Mucosa of gallbladder (tissue), 1 donor: ENCODE measurements around the gene SLC6A16. TPM values are rescaled to one million over a fixed set of nuclear protein-coding genes. Genes with fewer than 3 reads are reported as not detected.
A peak's percentile ranks its signal among the peaks of the same experiment; 100 is the strongest.
"Not testable (repeated sequence)": the region's sequence is repeated elsewhere in the genome, so short reads cannot be mapped to it uniquely, and the experiment has no call there.

Source experiments
- DNase-seq: peaks from one replicate; pipeline ENCODE4 v3.0.0-alpha.2; 2020; ENCODE audit warnings: low spot score
- total RNA-seq: library from RNA; stranded (reverse); gene quantifications from one replicate; pipeline ENCODE4 v1.2.1, GENCODE V29; 2021
- donor health status: DM: no; HTN: no; CAD: no.

Gene SLC6A16
- total RNA-seq, result 0.86 TPM

DNA sequence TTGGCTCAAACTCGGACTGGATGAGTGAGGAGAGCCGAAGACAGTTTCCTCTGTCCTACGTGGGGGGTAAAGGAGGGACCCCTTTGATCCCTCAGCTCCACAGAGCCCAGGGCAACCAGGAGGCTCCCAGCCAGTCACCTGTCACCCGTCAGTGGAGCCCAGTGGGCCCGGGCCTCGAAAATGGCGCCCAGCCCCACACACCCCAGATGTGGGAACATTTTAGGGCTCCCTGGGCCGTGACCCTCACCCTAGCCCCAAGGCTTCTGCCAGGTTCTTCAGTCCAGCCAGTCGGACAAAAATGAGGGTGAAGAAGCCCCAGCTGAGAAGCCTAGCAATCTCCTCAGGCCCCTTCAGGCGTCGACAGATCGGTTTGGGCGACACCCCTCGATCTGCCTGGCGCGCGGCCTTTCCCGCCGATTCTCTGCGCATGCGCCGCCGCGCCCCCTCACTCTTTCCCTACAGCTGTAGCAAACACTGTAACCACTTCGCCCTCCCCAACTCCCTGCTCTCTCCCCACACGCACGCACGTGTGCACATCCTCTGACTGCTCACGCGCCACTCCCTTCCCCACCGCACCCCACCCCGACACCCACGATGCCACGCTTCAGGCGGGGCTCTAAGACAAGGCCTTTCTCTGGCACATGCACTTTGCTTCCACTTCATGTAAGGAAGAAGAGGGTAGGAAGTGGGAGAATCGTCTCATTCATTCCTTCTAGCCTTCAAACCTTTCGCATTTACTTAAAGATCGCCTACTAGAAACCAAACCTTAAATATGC lies at the start of gene SLC6A16:
SLC6A16 (minus strand) TSS at position 391 of the 776 bp plus-strand sequence. CDS start 13,844 bp downstream, outside the sequence.
- no peak for DNase-seq

DNA sequence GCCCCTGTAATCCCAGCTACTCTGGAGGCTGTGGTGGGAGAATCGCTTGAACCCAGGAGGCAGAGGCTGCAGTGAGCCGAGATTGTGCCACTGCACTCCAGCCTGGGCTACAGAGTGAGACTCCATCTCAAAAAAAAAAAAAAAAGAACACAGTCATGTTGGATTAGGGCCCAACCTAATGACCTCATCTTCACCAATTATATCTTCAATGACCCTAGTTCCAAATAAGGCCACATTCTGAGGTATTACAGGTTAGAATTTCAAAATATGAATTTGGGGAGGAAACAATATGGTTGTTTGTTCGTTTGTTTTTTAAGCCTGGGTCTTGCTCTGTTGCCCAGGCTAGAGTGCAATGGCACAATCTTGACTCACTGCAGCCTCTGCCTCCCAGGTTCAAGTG lies 48.2 kb upstream of the SLC6A16 start:
- DNase-seq, result not testable (repeated sequence)

DNA sequence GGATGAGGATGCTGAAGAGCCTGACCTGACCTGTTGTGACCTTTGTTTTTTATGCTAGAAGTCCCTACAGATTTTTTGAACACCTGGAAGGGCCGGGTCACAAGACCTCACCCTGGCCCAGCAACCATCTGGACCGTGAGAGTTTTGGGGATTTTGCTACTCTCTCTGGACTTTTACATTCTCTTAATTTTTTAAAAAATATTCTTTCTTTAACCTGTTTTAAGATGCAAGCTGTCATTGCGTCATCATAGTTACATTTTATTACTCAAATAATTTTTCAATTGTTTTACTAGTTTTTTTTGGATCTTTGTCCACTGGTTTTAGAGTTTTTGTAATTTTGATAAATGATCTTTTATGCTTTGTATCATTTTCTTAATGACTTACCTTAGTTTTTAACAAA lies 46.2 kb upstream of the SLC6A16 start:
- DNase-seq, result no peak

DNA sequence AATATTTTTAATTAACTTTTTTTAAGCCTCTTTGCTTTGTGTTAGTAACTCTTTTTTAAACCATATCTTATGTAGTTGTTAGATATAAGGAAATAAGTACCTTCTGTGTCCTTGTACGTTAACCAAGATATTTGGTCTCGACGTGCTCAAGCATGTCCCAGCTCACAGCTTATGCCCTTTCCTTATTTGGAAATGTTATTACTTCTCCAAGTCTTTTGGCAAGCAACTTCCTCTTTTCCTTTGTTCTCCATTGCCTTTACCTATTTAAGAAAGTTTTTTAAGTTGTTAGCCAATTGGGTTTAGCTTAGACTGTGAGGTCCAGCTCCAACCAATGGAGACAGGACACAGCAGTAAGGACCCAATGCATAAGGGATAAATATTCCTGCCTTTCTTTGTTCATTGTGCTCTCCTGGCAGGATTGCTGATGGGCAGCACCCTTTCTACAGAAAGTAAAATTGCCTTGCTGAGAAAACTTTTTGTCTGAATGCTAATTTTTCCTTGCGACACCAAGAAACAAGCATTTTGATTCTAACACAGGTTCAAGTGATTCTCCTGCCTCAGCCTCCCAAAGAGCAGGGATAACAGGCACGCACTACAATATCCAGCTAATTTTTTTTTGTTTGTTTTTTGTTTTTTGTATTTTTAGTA lies 43.8 kb upstream of the SLC6A16 start:
- DNase-seq, result no peak

DNA sequence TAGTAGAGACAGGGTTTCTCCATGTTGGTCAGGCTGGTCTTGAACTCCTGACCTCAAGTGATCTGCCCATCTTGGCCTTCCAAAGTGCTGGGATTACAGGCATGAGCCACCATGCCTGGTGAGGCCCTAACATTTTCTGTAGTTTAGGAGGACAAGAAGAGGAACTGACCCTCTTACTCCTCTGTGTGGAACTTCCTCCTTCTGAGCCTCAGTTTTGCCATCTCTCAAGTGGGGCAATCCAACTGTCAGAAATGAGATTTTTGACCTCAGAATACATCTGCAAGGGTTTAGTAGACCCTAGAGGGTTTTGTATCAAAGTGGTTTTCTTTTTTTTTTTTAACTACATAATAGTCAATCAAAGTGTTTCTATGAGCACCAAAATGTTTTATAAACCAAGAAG lies 41.1 kb upstream of the SLC6A16 start:
- no peak for DNase-seq

DNA sequence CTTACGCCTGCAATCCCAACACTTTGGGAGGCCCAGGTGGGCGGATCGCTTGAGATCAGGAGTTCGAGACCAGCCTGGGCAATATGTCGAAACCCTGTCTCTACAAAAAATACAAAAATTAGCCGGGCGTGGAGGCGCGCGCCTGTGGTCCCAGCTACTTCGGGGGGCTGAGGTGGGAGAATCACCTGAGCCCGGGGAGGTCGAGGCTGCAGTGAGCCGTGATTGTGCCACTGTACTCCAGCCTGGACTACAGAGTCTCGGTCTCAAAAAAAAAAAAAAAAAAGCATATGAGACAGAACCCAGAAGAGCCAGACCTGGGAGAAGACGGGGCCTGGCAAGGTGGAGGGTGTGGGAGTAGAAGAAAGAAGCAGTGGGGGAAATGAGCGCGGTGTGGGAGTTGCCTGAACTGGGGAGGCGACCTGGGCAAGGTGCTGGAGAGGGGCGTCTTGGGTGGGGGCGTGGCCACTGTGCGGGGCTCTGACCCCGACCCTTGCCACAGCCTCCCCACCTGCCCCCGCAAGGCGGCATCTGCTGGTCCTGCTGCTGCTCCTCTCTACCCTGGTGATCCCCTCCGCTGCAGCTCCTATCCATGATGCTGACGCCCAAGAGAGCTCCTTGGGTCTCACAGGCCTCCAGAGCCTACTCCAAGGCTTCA lies 39.2 kb upstream of the SLC6A16 start:
- DNase-seq, result no peak

DNA sequence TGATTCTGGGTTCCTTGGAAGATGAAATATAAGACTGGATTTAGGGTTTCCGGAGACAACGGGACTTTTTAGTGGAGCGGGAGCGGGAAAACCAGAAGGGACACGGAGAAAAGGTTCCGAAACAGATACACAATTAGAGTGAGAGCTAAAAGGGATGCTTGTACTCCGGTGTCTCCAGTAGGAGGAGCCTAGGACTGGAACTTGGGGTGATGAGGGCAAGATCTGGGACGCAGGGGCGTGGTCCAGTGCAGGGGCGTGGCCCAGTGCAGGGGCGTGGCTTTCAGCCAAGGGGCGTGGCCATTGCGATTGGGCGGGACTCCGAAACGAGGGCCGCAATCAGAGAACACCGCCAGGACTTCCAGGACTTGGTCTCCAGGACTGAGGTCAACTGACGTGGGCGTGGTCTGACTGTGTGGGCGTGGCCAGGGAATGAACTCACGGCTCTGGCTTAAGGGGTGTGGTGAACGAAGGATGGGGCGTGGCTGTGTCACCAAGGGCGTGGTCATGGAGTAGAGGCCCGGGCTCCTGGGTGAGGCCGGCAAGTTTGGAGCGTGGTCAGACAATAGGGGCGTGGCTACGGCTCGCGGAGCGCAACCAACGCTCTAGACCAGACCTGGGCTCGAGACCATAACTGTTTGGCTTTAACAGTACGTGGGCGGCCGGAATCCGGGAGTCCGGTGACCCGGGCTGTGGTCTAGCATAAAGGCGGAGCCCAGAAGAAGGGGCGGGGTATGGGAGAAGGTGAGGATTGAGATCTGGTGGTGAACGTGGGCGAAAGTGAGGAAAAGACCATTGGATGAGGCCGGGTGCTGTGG lies 38.5 kb upstream of the SLC6A16 start, which contains the start of gene DKKL1:
DKKL1 (plus strand) TSS at position 610 of the 815 bp plus-strand sequence; CDS start at position 732, 122 bp downstream.
- DNase-seq, result peak; percentile 97

DNA sequence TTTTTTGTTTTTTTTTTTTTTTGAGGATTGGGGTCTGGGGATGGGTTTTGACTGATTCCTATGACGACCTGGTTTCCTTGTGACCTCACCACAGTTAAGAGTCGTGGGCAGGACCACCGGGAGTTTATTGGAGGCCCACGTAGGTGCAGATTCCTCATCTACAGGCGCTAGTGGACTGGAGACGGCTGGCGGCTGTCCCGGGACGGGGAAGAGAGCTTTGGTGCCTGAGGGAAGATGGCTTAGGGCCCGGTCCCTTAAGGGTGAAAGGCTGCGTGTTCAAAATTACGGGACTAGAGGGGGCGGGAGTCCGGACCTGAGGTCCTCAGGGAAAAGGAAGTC lies 37.9 kb upstream of the SLC6A16 start:
- no peak for DNase-seq

DNA sequence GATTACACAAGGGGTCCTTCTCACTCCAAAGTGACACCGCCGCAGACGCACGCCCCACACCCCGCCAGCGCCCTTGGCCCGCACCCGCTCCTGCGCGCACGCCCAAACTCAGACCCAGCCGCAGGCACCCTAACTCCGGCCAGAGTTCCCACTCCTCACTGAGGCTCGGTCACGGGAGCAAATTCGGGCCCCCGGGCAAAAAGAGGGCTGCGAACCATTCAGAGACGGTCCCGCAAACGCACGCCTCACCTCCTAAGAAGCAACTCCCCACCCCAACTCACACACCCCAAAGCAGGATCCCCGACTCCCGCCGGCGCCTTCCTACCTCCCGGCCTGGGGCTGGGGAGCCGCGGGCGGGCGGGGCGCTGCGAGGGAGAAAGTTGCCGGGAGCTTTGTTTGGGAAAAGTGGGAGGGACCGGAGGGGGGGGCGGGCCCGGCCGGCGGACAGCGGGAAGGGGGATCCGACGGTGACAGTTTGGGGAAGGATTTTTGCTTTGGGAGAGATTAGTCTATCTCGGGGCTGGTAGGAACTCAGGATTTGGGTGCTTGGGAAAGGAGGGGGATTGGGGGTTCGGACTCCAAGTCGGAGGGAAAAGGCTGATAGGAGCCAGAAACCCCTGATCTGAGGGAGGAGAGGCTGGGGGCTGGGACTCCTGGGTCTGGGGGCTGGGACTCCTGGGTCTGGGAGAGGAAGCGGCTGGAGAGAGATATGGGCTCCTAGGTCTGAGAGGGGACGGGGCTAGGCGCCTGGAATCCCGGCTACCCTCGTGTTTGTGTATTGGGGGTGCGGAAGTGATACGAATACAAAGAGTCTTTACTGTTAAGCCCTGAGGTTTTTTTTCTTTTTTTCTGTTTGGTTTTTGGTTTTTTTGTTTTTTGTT lies 37.3 kb upstream of the SLC6A16 start, which contains the start of gene TEAD2:
TEAD2 (minus strand) TSS at position 369 of the 881 bp plus-strand sequence. CDS start 2,341 bp downstream, outside the sequence.
- DNase-seq, result peak; percentile 54

DNA sequence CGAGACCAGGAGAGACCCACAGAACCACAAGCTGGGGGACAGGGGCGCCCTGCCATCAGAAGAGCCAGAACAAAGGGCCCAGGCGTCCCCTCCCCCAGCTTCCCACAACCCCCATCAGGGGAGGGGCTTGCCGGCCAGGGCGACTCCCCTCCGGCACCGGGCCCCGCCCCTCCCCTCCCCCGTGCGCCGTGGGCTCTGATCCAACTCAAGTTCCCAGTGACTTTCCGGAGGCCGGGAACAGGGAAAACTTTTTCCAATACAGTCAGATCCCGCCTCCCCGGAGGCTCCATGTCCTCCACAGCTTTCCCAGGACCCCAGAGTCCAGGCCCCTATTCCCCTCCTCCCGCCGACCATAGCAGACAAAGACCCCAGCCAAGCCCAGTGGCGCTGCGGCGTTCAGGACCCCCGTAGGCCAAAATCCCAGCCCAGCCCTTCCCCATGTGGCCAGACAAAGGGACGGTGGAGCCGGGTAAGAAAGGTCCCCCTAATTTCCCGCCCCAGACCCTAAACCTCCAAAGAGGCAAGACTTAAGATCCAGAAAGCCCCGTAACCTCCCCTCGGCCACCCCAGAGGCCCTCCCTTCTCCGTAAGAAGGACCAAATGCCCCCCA lies 36.6 kb upstream of the SLC6A16 start:
- DNase-seq, result peak; percentile 69

DNA sequence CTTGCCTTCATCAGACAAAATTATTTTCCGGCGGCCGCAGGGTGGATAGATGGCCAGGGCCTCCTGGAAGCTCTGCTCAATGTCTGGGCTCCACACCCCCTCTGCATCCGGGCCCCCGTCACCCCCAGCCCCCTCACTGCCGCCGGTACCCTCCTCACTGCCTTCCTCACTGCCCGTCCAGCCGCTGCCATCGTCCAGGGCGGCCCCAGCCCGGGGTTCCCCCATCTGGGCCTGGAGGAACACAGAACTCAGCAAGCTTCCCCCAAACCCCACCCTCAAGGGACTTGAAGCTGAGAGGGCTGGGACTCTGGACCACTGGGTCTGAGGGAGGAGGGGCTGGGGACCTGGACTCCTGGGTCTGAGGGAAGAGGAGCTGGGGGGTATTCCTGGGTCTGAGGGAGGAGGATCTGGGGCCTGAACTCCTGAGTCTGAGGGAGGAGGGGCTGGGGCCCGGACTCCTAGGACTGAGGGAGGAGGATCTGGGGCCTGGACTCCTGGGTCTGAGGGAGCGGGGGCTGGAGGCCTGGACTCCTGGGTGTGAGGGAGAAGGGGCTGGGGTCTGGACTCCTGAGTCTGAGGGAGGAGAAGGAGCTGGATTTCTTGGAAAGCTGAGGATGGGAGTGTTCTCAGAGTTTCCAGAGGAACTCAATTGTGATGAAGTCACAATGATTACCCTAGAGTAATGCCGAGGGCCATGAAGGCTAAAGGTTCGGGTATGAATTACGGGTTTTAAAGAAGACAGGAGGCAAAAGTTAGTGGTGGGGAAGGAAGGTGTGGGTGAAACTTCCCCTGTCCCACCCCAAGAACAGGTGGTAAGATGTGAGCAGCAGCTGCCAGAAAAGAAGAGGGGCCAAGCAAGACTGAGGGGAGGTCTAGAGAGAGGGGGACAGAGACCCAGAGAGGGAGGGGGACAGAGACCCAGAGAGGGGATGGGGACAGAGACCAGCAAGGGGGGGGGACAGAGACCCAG lies 35.1 kb upstream of the SLC6A16 start:
- no peak for DNase-seq

DNA sequence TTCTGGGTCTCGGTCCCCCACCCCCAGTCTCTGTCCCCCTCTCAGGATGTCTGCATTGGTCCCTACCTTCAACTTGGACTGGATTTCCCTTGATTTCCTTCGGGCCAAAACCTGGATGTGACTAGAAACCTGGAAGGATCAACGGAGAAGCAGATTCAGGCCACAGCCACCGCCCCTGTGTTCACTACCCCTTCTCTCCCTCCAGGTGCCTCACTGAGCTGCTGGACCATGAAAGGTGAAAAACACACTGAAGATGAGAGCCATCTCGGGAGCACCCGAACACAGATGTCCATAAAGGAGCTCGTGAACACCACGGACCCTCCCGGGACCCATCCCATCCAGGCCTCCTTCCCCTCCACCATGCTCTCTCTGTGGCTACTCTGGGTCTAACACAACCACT lies 32.2 kb upstream of the SLC6A16 start:
- DNase-seq, result no peak

DNA sequence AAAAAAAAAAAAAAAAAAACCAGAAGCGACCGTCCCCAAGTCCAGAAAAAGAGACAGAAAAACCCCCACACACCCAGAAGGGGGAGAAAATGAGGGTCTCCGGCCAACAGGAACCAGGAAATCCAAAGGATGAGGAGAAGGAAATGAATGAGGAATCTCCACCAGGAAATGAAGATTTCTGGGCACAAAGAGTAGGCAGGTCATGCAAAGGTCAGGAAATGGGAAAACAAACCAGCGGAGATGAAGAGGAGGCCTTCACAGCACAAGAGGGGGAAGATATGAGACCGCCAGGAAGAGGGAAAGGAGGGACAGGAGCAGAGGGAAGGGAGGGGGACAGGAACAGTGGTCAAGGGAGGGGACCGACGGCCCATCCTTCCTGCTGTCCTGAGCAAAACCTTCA lies 31.4 kb upstream of the SLC6A16 start:
- no peak for DNase-seq

DNA sequence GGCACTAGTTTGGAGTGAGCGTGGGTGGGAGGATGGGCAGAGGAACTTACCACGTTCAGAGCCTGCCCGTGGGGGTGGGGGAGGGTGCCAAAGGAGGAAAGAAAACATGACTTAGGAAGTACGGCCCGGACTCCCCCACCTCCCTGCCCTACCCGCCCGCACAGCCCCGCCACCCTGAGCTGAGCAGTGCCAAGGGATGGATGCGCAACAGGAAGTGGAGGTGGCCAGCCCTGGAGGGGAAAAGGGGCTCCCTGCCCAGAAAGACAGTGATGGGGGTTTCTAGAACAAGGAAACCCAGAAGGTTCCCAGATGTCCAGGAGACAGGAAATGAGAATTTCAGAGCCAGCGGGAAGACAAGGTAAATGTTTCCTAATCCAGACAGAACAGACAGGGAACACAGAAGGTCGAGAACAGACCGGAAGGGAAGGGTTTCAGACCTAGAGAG lies 30.9 kb upstream of the SLC6A16 start:
- no peak for DNase-seq

DNA sequence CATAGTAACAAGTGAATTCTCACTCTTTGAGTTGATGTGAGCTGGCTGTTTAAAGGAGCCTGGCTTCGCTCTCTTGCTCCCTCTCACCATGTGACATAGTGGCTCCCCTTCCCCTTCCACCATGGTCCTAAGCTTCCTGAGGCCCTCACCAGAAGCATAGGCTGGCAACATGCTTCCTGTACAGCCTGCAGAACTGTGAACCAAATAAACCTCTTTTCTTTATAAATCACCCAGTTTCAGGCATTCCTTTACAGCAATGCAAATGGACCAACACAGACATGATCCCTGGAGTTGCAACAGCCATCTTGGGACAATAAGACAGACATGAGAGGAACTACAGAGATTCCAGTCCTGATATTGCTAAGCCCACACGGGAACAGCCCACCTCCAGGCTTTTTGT lies 24.6 kb upstream of the SLC6A16 start:
- DNase-seq, result no peak

DNA sequence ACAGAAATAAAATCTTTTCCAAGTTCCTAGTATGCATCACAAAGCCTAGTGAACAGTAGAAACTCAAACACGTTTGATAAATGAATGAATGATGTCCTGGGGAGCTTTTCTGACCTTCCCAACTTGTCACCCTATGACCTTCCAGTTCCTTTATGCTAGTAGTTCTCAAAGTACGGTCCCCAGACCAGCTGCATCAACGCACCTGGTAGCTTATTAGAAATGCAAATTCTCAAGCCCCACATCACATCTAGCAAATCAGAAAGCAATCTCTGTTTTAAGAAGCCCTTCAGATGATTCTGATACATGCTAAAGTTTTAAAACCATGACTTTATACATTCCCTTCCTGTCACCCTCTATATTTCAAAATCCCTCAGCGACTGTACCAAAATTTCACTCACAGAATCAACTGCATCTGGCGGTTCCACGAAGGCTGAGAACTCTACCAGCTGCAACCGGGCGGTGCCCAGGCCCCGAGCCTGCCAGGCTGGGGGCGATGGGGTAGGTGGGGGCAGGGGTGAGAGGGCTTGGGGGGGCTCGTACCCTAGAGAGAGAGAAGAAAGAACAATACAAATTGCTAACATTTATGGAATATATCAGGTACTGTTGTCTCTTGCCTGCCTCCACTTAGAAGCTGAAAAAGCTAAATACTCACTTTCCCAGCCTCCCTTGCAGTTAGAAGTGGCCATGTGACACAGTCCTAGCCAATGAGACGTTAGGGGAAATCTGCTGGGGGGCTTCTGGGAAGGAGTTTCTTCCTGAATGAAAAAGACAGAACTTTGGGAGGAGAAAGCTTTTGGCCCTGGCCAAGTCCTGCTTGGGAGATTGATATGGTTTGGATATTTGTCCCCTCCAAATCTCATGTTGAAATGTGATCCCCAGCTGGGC lies 23.6 kb upstream of the SLC6A16 start:
- DNase-seq, result no peak

DNA sequence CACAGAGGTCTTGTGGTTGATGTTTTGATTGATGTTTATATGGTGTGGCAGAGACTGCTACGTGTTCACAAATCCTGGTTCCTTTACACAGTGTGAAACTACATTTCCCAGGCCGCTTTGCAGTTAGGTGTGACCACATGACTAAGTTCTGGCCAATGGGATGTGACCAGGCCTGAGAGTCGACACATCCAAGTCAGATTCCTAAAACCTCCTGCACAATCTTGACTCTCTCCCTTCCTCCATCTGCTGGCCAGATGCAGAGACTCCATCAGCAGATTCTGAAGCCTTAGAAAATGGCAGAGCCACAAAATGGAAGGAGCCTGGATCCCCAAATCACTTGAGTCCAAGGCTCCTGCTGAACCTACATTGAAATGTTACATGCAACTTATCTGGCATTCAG lies 22.8 kb upstream of the SLC6A16 start:
- DNase-seq, result no peak

DNA sequence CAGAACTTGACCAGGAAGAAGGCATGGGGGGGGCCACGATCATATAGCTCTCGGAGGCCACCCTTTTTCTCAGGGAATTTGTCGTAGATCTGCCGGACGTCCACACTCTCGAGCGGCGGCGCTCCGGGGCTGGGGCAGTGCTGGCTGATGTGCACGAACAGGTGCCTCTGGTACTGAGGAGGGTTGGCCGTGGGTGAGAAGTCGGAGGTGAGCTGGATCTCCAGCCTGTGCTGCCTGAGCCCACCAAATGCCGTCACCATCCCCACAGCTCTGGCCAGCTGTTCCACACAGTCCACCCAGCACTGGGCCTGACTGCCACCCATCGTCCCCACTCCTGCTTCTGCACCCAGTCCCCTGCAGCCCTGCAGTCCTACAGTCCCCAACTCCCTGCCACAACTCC lies 22.2 kb upstream of the SLC6A16 start:
- no peak for DNase-seq
